Middle frontal gyrus (tissue), 1 donor: Measurements from ENCODE around the gene GRIK4.

ENCODE experiments used
- DNase-seq: peaks from one replicate; pipeline ENCODE4 v3.0.0-alpha.2; 2015; ENCODE audit warnings: low spot score; ENCODE audit errors: extremely low spot score

Gene GRIK4

GRCh38 chr11:120907971-120908370 is 396.4 kb downstream of the GRIK4 start:
- no peak for DNase-seq

- no peak for DNase-seq
Observed at GRCh38 chr11:120908461-120909181, 397.1 kb downstream of the GRIK4 start.

- DNase-seq = no peak
Observed at GRCh38 chr11:120909676-120910416, 398.3 kb downstream of the GRIK4 start.

GRCh38 chr11:120911943-120912342 is 400.4 kb downstream of the GRIK4 start:
- no peak for DNase-seq

- DNase-seq = peak; percentile 19
Observed at GRCh38 chr11:120912504-120912903, 401.0 kb downstream of the GRIK4 start.

- DNase-seq = no peak
Observed at GRCh38 chr11:120912915-120913314, 401.4 kb downstream of the GRIK4 start.

- no peak for DNase-seq
Observed at GRCh38 chr11:120914021-120914420, 402.5 kb downstream of the GRIK4 start.

- no peak for DNase-seq
Observed at GRCh38 chr11:120914601-120915000, 403.1 kb downstream of the GRIK4 start.

- no peak for DNase-seq
Observed at GRCh38 chr11:120917559-120918239, 406.2 kb downstream of the GRIK4 start.

- no peak for DNase-seq
Observed at GRCh38 chr11:120918257-120918656, 406.7 kb downstream of the GRIK4 start.

- DNase-seq = no peak
Observed at GRCh38 chr11:120919045-120919444, 407.5 kb downstream of the GRIK4 start.

GRCh38 chr11:120919566-120919965 is 408.0 kb downstream of the GRIK4 start:
- no peak for DNase-seq

GRCh38 chr11:120923866-120924508 is 412.4 kb downstream of the GRIK4 start:
- no peak for DNase-seq

- DNase-seq = no peak
Observed at GRCh38 chr11:120925944-120926343, 414.4 kb downstream of the GRIK4 start.

GRCh38 chr11:120928627-120929026 is 417.1 kb downstream of the GRIK4 start:
- DNase-seq = no peak

GRCh38 chr11:120929090-120929489 is 417.5 kb downstream of the GRIK4 start:
- peak; percentile 16 for DNase-seq

- DNase-seq = no peak
Observed at GRCh38 chr11:120929664-120930154, 418.2 kb downstream of the GRIK4 start.

- DNase-seq = no peak
Observed at GRCh38 chr11:120931057-120931779, 419.7 kb downstream of the GRIK4 start.

GRCh38 chr11:120932305-120932915 is 420.9 kb downstream of the GRIK4 start:
- DNase-seq = no peak

- DNase-seq = no peak
Observed at GRCh38 chr11:120936356-120936755, 424.8 kb downstream of the GRIK4 start.
